Nephron progenitor cell (in vitro differentiated cells): ENCODE measurements around the gene EN1.

Experiments used
- DNase-seq: peaks from one replicate; pipeline ENCODE4 v3.0.0; 2021
- H3K27ac Mint-ChIP-seq: 2 replicates; pipeline ENCODE4 v1.8.0; 2021; ENCODE audit warnings: mild to moderate bottlenecking, moderate library complexity, mixed read lengths
- H3K27me3 Mint-ChIP-seq: 2 replicates; pipeline ENCODE4 v1.8.0; 2021; ENCODE audit warnings: mild to moderate bottlenecking, low read depth, mixed read lengths; ENCODE audit not compliant: poor library complexity
- H3K36me3 Mint-ChIP-seq: 2 replicates; pipeline ENCODE4 v1.8.0; 2021; ENCODE audit warnings: low read depth, mixed read lengths
- H3K4me1 Mint-ChIP-seq: 2 replicates; pipeline ENCODE4 v1.8.0; 2021; ENCODE audit warnings: mixed read lengths
- H3K4me3 Mint-ChIP-seq: 2 replicates; pipeline ENCODE4 v1.8.0; 2021; ENCODE audit warnings: mild to moderate bottlenecking, moderate library complexity, mixed read lengths
- H3K9me3 Mint-ChIP-seq: 2 replicates; pipeline ENCODE4 v1.8.0; 2021; ENCODE audit warnings: mild to moderate bottlenecking, moderate library complexity, mixed read lengths
- CTCF ChIP-seq: fragments of 200-600 bp; sonication (generic); IDR thresholded peaks from 2 replicates; pipeline ENCODE4 v1.5.0; 2021; ENCODE audit warnings: antibody characterized with exemption

EN1 gene

GRCh38 chr2:118857677-118858484 lies 10.4 kb upstream of the EN1 start:
- peaks cover 100% of the 10 kb centered on the region for H3K27me3 Mint-ChIP-seq
- no peak for TF ChIP-seq CTCF
- peaks cover 4% of the 10 kb centered on the region for H3K9me3 Mint-ChIP-seq
- H3K27ac Mint-ChIP-seq = no peak overlapping the region
- peaks cover 24% of the 10 kb centered on the region for H3K4me1 Mint-ChIP-seq
- H3K4me3 Mint-ChIP-seq = peak overlapping the region; percentile 70
- H3K36me3 Mint-ChIP-seq = no peaks in the 10 kb centered on the region
- peak; percentile 30 for DNase-seq

- DNase-seq = no peak
- no peak for TF ChIP-seq CTCF
- Mint-ChIP-seq H3K4me1 (peaks cover 32% of the 10 kb centered on the region), H3K36me3 (no peaks in the 10 kb centered on the region), H3K27ac (no peak overlapping the region), H3K27me3 (peaks cover 100% of the 10 kb centered on the region), H3K9me3 (peaks cover 4% of the 10 kb centered on the region), H3K4me3 (no peak overlapping the region)
Observed at GRCh38 chr2:118856978-118857676, 9.7 kb upstream of the EN1 start.

- H3K27ac Mint-ChIP-seq = no peak overlapping the region
Observed at GRCh38 chr2:118856330-118856977, 9.0 kb upstream of the EN1 start.

GRCh38 chr2:118855451-118856279 lies 8.2 kb upstream of the EN1 start:
- peak; percentile 96 for DNase-seq
- Mint-ChIP-seq H3K4me1 (peaks cover 37% of the 10 kb centered on the region), H3K27me3 (peaks cover 100% of the 10 kb centered on the region), H3K27ac (no peak overlapping the region), H3K9me3 (peaks cover 4% of the 10 kb centered on the region), H3K4me3 (peak overlapping the region; percentile 48), H3K36me3 (no peaks in the 10 kb centered on the region)
- peak; percentile 97 for TF ChIP-seq CTCF

More at GRCh38 chr2:118856330-118856977, 9.0 kb upstream of the EN1 start:
- Mint-ChIP-seq H3K27me3 (peaks cover 100% of the 10 kb centered on the region), H3K4me3 (no peak overlapping the region), H3K4me1 (peaks cover 36% of the 10 kb centered on the region), H3K9me3 (peaks cover 4% of the 10 kb centered on the region), H3K36me3 (no peaks in the 10 kb centered on the region)
- TF ChIP-seq CTCF = no peak
- no peak for DNase-seq

GRCh38 chr2:118854507-118855345 lies 7.3 kb upstream of the EN1 start:
- peak overlapping the region; percentile 48 for H3K4me3 Mint-ChIP-seq
- no peak for TF ChIP-seq CTCF
- H3K9me3 Mint-ChIP-seq = peaks cover 4% of the 10 kb centered on the region
- DNase-seq = no peak
- H3K36me3 Mint-ChIP-seq = no peaks in the 10 kb centered on the region
- H3K4me1 Mint-ChIP-seq = peaks cover 44% of the 10 kb centered on the region
- peaks cover 100% of the 10 kb centered on the region for H3K27me3 Mint-ChIP-seq
- no peak overlapping the region for H3K27ac Mint-ChIP-seq
